ENCODE results near the gene NTHL1. TPM values are rescaled to one million over a fixed set of nuclear protein-coding genes. Genes with fewer than 3 reads are reported as not detected.
A peak's percentile ranks its signal among the peaks of the same experiment; 100 is the strongest.

The NTHL1 gene
- total and polyA plus RNA-seq, 2 of the 13 experiments (the other 11 are each of a cell fraction or from before 2014, with no cell fraction given) = 47.5 to 64.9 TPM

GRCh38 chr16:1993731-1994131 is 53.9 kb downstream of the NTHL1 start (continued):
- TF ChIP-seq THRA (CRISPR knock-in tag; IDR thresholded peaks at IDR 0.05; ENCODE audit: borderline replicate concordance) (no peak), AKNA (CRISPR knock-in tag; IDR thresholded peaks at IDR 0.05; ENCODE audit: borderline replicate concordance) (no peak), BHLHE40 (IDR thresholded peaks at IDR 0.05; ENCODE audit: low read length) (no peak), MATR3 (CRISPR knock-in tag; IDR thresholded peaks at IDR 0.05) (no peak), TEAD3 (CRISPR knock-in tag; optimal IDR thresholded peaks at IDR 0.05; ENCODE audit: borderline replicate concordance) (peak; percentile 53), ZNF792 (CRISPR knock-in tag; IDR thresholded peaks at IDR 0.05) (no peak)

- 90% methylated on average over 21 of the region's 50 CpGs for WGBS (ENCODE audit: low lambda C conversion rate)
- no TSS peak for BruUV-seq (replicated peaks)
- no peak for DNase-seq (ENCODE audit: low spot score)
- intact Hi-C loops (cut with micrococcal nuclease; ENCODE audit: unreplicated experiment) = no loop called here
- H3K36me3 ChIP-seq (replicated peaks in 1 of 2; ENCODE audit: control insufficient read depth in 1 of 2, insufficient read depth in 2 of 2, low read length in 2 of 2) = no peaks in the 10 kb centered on the region; a peak in 2 of 5 replicates
- H3K4me3 ChIP-seq (replicated peaks in 1 of 3; ENCODE audit: insufficient read depth in 1 of 3, low read depth in 2 of 3, low read length in 3 of 3) = 0 out of 6 replicates have a peak overlapping the region, but pooled peaks of 1 of the 3 experiments have one; percentile 5
- no peak for FAIRE-seq
- peaks cover 46% of the 10 kb centered on the region for H3K4me1 ChIP-seq (ENCODE audit: insufficient read depth, low read length)
- H3K9ac ChIP-seq (ENCODE audit: insufficient read depth, low read depth, low read length) = no peak overlapping the region
- POLR2A ChIA-PET = interaction anchor here (0.9 to 2.6 kb wide), 4 partner anchors 8 to 52 kb away, joined by 3 to 16 read pairs (median 10); partner anchors contain the start of genes GFER, RPS2 and TBL3
- H3K4me2 ChIP-seq (ENCODE audit: low read depth, low read length) = no peak overlapping the region
- ATAC-seq = no peak
- CTCF ChIA-PET (ENCODE audit: low intra/inter-chr PET ratio, low total read pairs) = no interaction called here
- in situ Hi-C loops (cut with HindIII; ENCODE audit: extremely low pct_ligation_motif_present, low pct_unique_long_range_greater_than_20kb) = no loop called here
- 0 out of 2 replicates have a peak, but pooled peaks have one; percentile 22 for TF ChIP-seq HNRNPL (IDR thresholded peaks at IDR 0.05; ENCODE audit: low read depth, low read length)
- no peak for TF ChIP-seq CERS6 (CRISPR knock-in tag; IDR thresholded peaks at IDR 0.05)
- 0 out of 2 replicates have a peak, but pooled peaks have one; percentile 3 for TF ChIP-seq PHF8 (CRISPR knock-in tag; IDR thresholded peaks at IDR 0.05)
- TF ChIP-seq NAIF1 (CRISPR knock-in tag; IDR thresholded peaks at IDR 0.05; ENCODE audit: borderline replicate concordance) = no peak
- no peak overlapping the region for H2AFZ ChIP-seq (ENCODE audit: low read length)
- H3K79me2 ChIP-seq (ENCODE audit: insufficient read depth, low read length) = no peaks in the 10 kb centered on the region
- H3K27ac ChIP-seq (ENCODE audit: extremely low read length, insufficient read depth, low read length) = no peak overlapping the region
- H3K27me3 ChIP-seq (ENCODE audit: control insufficient read depth in 1 of 2, insufficient read depth in 2 of 2, low read length in 2 of 2) = peaks cover 0 to 8% of the 10 kb centered on the region in 2 experiments; a peak in 2 of 5 replicates
- no peaks in the 10 kb centered on the region for H4K20me1 ChIP-seq (ENCODE audit: insufficient read depth, low read length)
- no peaks in the 10 kb centered on the region for H3K9me3 ChIP-seq (ENCODE audit: low read length)
Observed at GRCh38 chr16:1992704-1993317, 54.8 kb downstream of the NTHL1 start.
